ENCODE data around the gene KLLN. TPM values are rescaled to one million over a fixed set of nuclear protein-coding genes. Genes with fewer than 3 reads are reported as not detected.
A peak's percentile ranks its signal among the peaks of the same experiment; 100 is the strongest.
"Not testable (repeated sequence)": the region's sequence is repeated elsewhere in the genome, so short reads cannot be mapped to it uniquely, and the experiment has no call there.

KLLN gene
- total RNA-seq, 1 donor from 2014 or later = 0.71 TPM

DNA sequence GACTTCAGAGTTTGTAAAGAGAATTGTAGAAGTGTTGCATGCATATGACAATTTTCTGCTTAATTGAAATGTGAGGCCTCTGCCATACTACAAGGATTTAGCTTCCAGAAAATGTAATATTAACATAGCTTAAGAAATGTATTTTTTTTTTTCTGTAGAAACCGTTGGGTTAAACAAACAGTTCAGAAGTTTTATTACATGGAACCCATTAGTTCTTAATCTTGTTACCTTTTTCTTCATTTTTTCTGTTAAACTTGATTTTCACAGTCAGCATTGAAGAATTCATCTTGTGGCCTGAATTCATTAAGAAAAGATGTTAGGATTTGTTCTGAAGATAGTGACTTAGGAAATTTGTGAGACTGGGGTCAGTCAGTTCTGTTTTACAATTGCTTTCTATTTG lies 4.9 kb upstream of the KLLN start:
- DNase-seq (no peak), ATAC-seq (no peak)
- peak overlapping the region; percentile 95 for H3K4me3 ChIP-seq
- H3K36me3 ChIP-seq = no peaks in the 10 kb centered on the region
- H3K27ac ChIP-seq = peak overlapping the region; percentile 95
- intact Hi-C loops (cut with DNase I) = loop anchor here (5.0 kb wide), 1 partner anchor 519 kb away; no protein-coding TSS in a partner anchor
- no peaks in the 10 kb centered on the region for H3K27me3 ChIP-seq (ENCODE audit: low read depth)
- no peaks in the 10 kb centered on the region for H3K9me3 ChIP-seq
- H3K4me1 ChIP-seq = peaks cover 46% of the 10 kb centered on the region
- TF ChIP-seq CTCF (IDR thresholded peaks at IDR 0.05) = no peak

DNA sequence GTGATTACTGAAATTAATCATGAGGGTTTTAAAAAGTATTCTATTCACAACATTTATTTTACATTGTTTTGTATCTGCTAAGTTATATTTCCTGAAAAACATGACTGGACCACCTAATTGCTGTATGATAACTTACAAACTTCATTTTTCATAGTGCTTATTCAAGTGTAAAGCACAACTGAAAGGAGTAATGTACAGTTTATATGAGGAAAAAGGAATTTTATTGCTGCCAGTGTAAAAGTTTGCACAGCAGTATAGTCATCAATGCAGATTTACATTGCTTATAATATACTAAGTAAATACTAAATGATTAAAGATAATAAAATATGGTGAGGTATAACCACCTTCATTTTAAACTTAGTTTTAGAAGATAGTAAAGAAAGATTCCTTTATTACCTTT lies 4.1 kb upstream of the KLLN start:
- DNase-seq (no peak), ATAC-seq (no peak)
- intact Hi-C loops (cut with DNase I) = loop anchor here (5.0 kb wide), 1 partner anchor 520 kb away; no protein-coding TSS in a partner anchor
- Histone ChIP-seq H3K9me3 (no peaks in the 10 kb centered on the region), H3K4me3 (peak overlapping the region; percentile 95), H3K4me1 (peaks cover 37% of the 10 kb centered on the region), H3K36me3 (no peaks in the 10 kb centered on the region), H3K27me3 (ENCODE audit: low read depth) (no peaks in the 10 kb centered on the region), H3K27ac (peak overlapping the region; percentile 95)
- TF ChIP-seq CTCF (IDR thresholded peaks at IDR 0.05) = no peak

- Histone ChIP-seq H3K4me1 (peaks cover 38% of the 10 kb centered on the region), H3K4me3 (peak overlapping the region; percentile 95), H3K9me3 (no peaks in the 10 kb centered on the region), H3K27me3 (ENCODE audit: low read depth) (no peaks in the 10 kb centered on the region), H3K36me3 (no peaks in the 10 kb centered on the region), H3K27ac (peak overlapping the region; percentile 95)
- no peak for TF ChIP-seq CTCF (IDR thresholded peaks at IDR 0.05)
- no peak for DNase-seq
- intact Hi-C loops (cut with DNase I) = loop anchor here (5.0 kb wide), 1 partner anchor 521 kb away; no protein-coding TSS in a partner anchor
- no peak for ATAC-seq
Observed at GRCh38 chr10:87866412-87866974, 3.2 kb upstream of the KLLN start.

GRCh38 chr10:87865241-87865881 lies 2.0 kb upstream of the KLLN start:
- no peak for ATAC-seq
- H3K9me3 ChIP-seq = no peaks in the 10 kb centered on the region
- intact Hi-C loops (cut with DNase I) = loop anchor here (5.0 kb wide), 1 partner anchor 522 kb away; no protein-coding TSS in a partner anchor
- DNase-seq = no peak
- H3K27me3 ChIP-seq (ENCODE audit: low read depth) = no peaks in the 10 kb centered on the region
- H3K27ac ChIP-seq = peak overlapping the region; percentile 95
- peaks cover 38% of the 10 kb centered on the region for H3K4me1 ChIP-seq
- no peak for TF ChIP-seq CTCF (IDR thresholded peaks at IDR 0.05)
- no peaks in the 10 kb centered on the region for H3K36me3 ChIP-seq
- peak overlapping the region; percentile 95 for H3K4me3 ChIP-seq

GRCh38 chr10:87864496-87865059 lies 1.2 kb upstream of the KLLN start:
- Histone ChIP-seq H3K4me1 (peaks cover 33% of the 10 kb centered on the region), H3K4me3 (peak overlapping the region; percentile 95), H3K27me3 (ENCODE audit: low read depth) (no peaks in the 10 kb centered on the region), H3K36me3 (no peaks in the 10 kb centered on the region), H3K9me3 (no peaks in the 10 kb centered on the region), H3K27ac (peak overlapping the region; percentile 95)
- DNase-seq (no peak), ATAC-seq (no peak)
- intact Hi-C loops (cut with DNase I) = loop anchor here (5.0 kb wide), 1 partner anchor 523 kb away; no protein-coding TSS in a partner anchor
- TF ChIP-seq CTCF (IDR thresholded peaks at IDR 0.05) = no peak

GRCh38 chr10:87863951-87864495 lies 690 bp upstream of the KLLN start:
- H3K27me3 ChIP-seq (ENCODE audit: low read depth); H3K9me3 ChIP-seq; intact Hi-C loops (cut with DNase I); ATAC-seq; H3K36me3 ChIP-seq: not testable (repeated sequence)
- Histone ChIP-seq H3K4me1 (peaks cover 29% of the 10 kb centered on the region), H3K4me3 (peak overlapping the region; percentile 95), H3K27ac (peak overlapping the region; percentile 95)
- DNase-seq = peak; percentile 56

Data from lower lobe of right lung (tissue), 2 donors.